H54 (cell line): Measurements from ENCODE around the gene DISP2.
A peak's percentile ranks its signal among the peaks of the same experiment; 100 is the strongest.

ENCODE experiments used
- DNase-seq: peaks from one replicate; pipeline ENCODE4 v3.0.0; 2011; ENCODE audit warnings: low spot score, mixed read lengths; ENCODE audit not compliant: insufficient read length
- FAIRE-seq: peaks from 3 replicates; lab custom pipeline; 2011; peaks lifted over from hg19 to GRCh38; lab: Jason Lieb, UNC
- POLR2A ChIP-seq: IDR thresholded peaks from 2 replicates; pipeline ENCODE4 v1.6.1; 2011; ENCODE audit warnings: low read depth, mild to moderate bottlenecking, low read length

The DISP2 gene

DNA sequence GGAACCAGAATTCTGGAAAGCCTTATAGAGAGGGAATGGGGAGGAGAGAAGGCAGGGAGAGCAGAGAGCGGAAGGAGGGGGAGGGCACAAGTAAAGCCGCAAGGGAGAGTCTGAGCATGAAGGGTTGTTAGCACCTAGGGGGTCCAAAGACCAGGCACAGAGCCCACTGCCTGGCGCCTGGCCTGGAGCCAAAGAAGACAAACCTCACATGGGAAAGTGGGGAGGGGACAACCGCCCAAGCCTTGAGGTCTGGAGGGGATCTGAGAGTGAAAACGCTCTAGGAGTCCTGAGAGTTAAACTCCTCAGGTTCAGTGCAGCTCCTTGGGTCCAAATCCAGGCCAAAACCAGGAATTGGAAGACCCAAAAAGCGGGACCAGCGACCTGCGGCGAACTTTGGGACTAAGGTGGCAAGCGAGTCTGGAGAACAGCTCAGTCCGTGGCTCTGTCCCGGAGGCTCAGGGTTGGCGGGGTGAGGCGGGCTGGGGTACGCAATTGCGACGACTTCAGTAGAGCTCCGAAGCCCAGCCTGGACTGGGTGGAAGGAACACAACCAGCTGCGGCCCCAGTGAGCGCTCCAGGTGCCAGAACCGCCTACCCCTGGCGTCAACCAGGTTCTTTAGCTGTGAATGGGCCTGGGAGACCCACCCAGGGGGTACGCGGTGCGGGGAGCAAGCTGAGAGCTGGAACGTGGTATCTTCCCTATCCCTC is 35.3 kb upstream of the DISP2 start:
- no peak for DNase-seq
- no peak for FAIRE-seq
- no peak for TF ChIP-seq POLR2A

DNA sequence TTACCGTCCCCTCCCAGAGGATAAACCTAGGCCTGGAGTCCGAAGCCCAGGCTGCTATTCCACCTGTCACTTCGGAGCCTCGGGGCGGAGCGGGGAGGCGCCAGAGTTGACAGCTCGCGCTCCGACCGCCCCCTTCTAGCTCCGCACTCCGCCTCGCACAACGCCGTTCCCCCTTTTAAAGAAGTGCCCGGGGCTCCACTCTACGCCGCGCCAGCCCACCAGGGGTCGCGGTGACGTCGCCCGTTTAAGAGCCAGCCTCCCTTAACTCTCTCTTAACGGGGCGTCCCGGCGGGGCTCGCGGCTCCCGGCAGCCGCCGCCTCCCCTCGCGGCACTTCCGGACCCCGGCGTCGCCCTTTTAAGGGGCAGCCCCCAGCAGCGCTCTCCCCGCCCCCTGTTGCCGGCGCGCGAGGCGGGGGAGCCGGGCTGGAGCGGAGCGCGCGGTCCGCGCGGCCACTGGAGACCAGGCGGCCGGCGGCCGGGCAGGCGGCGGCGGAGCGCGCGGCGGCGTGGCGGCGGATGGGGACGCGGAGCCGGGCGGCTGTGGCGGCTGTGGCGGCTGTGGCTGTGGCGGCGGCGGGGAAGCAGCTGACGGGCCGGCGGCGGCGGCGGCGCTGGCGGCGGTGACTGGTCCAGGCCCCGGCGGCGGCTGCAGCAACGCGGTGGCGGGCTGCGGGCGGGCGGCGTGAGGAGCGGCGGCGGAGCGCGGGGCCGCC is 34.6 kb upstream of the DISP2 start, which contains the start of gene INAFM2:
INAFM2 (plus strand) TSS at position 454 of the 714 bp plus-strand sequence. CDS start 364 bp downstream, outside the sequence.
- TF ChIP-seq POLR2A = peak; percentile 85
- DNase-seq = peak; percentile 82
- no peak for FAIRE-seq

GRCh38 chr15:40323953-40324937 is 33.8 kb upstream of the DISP2 start:
- TF ChIP-seq POLR2A = no peak
- FAIRE-seq (no peak), DNase-seq (no peak)

DNA sequence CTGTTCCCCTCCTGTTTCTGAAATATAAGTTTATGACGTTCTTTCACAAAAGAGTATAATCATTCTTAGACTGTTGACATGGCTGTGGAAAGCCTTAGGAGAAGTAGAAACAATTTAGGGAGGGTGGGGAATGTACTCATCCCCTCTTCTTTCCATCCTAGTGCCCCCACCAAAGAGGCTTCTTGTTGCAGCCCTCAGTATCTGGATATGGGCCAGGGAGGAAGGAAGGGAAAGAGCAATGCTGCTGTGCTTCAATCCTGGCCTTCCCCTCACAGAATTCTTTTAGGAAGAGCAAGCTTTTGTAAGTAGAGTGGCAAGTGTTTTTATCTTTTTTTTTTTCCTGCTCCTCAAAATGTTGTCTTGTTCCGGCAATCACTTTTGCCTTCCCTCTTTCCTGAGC is 32.8 kb upstream of the DISP2 start:
- no peak for FAIRE-seq
- no peak for TF ChIP-seq POLR2A
- DNase-seq = no peak

DNA sequence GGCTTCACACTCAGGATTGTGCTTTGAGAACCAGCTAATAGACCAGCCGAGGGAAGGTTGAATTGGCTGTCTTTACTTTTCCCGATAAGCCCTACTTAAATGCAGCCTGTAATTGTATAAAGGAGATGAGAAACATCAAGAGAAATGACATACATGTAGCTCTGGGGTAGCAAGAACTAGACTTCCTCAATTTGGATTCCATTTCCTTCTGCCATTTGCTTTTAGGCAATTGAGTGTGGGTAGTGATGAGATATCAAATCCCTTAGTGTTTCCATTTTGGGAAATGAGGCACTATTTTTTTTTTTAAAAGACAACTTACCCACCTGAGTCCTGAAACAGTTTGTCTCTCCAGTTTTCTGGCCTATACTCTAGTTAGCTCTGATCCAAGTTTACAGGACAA is 32.3 kb upstream of the DISP2 start:
- no peak for TF ChIP-seq POLR2A
- FAIRE-seq = no peak
- DNase-seq = no peak

DNA sequence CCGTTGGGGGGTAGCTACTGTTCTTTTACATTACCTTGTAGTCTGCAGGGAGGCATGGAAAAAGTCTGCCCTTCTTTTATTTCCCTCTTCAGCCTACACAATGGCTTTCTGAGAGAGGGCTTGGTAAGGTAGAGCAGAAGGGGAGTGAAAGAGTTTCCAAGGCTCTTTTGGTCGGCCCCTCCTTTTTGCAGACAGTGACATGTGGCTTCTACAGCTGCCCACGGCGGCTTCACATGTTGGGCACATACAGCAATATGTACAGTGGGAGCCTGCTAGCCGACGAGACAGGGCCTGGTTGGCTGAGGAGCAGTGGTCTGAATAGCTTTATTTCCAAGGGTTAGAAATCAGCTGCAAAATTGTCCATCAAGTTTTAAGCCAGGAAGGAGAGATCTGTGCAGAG is 30.6 kb upstream of the DISP2 start:
- FAIRE-seq (no peak), DNase-seq (no peak)
- TF ChIP-seq POLR2A = no peak

DNA sequence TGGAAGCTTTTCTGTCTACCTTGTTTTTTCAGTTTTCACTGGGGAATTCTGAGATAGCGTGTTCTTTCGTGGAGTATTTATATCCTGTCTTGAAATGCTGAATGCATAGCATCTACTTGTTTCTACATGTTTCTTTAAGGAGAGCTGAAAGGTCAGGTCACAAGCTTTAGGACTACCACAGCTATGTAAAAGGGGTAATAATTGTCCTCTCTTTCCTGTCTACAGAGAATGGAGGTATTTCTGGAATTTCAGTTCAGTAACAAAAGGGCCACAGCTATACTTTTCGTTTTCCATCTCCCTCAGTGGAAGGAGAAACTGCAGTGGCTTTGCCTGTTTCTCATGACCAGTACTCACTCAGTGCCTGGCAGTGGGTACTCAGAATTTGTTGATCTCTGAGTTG is 29.8 kb upstream of the DISP2 start:
- FAIRE-seq (no peak), DNase-seq (no peak)

DNA sequence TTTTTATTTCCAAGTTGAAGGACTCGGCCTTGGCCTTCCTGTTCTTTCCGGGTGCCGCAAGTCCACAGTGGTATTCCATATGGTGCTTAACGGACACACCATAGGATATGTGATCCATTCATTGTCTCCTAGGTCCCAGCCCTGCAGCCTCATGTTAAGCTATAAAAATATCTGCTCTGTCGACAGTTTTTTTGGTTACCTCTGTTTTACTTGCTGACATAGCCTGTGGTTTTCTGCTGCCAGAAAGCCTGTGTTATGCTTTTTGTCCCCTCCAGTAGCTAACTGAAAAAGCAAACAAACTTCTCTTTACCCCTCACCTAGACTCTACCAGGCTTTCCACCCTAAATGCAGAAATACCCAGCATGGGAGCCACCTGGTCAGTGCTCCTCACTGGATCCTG is 29.3 kb upstream of the DISP2 start:
- FAIRE-seq = no peak
- DNase-seq = no peak
- no peak for TF ChIP-seq POLR2A

More for the DNA sequence above, 29.8 kb upstream of the DISP2 start:
- TF ChIP-seq POLR2A = no peak

DNA sequence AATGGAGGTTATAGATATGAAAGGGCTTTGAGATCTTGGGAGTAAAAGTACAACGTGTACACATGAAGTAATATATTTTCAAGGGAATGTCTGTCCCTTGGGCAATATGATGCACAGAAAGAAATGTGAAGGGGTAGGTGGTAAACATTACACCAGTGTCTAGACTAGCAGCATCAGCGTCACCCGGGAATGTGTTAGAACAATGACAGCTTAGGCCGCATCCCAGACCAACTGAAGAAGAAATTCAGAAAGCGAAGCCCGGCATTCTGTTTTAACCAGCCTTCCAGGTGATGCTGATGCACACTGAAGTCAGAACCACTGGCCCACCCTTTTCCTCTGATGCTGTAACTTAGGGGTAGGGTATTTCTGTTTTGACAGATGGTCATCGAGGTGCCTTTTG is 28.2 kb upstream of the DISP2 start:
- DNase-seq (no peak), FAIRE-seq (no peak)
- no peak for TF ChIP-seq POLR2A

GRCh38 chr15:40330368-40330836 is 27.6 kb upstream of the DISP2 start:
- FAIRE-seq = no peak
- DNase-seq = no peak
- no peak for TF ChIP-seq POLR2A

- DNase-seq (no peak), FAIRE-seq (no peak)
- no peak for TF ChIP-seq POLR2A
Measured at GRCh38 chr15:40331026-40331425, 27.0 kb upstream of the DISP2 start.

DNA sequence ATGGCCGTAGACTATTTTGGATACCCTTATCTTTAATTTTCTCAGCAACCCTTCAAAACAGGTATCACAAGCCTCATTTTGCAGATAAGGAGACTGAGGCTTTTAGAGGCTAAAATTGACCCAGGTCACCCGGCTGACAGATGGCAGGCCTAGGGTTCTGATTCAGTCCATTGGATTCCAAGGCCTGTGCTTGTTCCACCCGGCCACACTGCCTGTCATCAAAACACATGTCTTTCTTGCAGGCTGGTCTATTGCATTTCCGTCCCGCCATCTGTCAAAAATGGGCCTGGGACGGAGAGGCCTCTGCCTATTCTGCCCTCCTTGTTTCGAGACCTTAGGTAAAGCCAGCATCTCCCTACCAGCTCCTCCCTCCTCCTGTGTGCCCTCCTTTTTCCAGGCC is 26.4 kb upstream of the DISP2 start:
- FAIRE-seq (no peak), DNase-seq (no peak)
- no peak for TF ChIP-seq POLR2A

DNA sequence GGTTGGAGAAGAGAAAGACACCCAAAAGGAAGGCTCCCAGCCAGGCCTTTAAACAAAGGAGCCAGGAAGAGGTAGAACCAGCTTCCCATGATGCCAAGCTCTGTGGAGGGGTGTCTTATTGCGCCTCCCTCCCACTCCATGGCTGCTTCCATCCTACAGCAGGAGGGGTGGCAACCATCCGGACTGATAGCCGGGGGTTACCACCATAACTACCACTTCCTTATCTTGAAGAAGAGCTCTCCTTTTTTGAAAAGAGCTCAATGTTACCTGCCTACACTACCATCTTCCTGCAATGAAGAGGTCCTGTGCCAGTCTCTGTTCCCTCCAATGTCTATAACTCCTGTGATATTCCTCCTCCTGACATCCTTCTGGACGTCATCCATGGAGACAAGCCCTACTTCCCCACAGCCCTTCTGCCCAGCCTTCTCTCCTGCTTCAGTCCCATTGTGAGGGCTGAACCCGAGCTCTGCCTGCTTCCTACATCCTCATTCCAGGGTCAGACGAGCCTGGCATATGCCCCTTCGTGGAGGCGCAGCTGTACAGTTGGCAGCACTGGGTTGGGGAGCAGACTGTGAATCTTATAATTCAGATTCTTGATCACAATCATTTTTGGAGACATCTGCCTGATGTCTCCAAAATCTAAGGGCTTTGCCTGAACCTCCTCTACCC is 25.8 kb upstream of the DISP2 start:
- TF ChIP-seq POLR2A = no peak
- no peak for DNase-seq
- no peak for FAIRE-seq
